OCI-LY3 (cell line): Measurements from ENCODE around the gene AP4S1.

Experiments used
- EZH2phosphoT487 ChIP-seq: fragments of 200-600 bp; shearing (Covaris generic); IDR thresholded peaks from 2 replicates; pipeline ENCODE4 v1.6.1; 2018; ENCODE audit warnings: antibody characterized with exemption, mixed run types, low read depth
- TF ChIP-seq, protein P1 (sequence below): fragments of 200-600, 300-600 bp; sonication (generic); IDR thresholded peaks from 2 replicates; pipeline ENCODE4 v1.5.1; 2014; ENCODE audit warnings: antibody characterized with exemption, low read length, low read depth

GRCh38 chr14:31078766-31079165, 53.3 kb downstream of the AP4S1 start:
- TF ChIP-seq, protein P1, sequence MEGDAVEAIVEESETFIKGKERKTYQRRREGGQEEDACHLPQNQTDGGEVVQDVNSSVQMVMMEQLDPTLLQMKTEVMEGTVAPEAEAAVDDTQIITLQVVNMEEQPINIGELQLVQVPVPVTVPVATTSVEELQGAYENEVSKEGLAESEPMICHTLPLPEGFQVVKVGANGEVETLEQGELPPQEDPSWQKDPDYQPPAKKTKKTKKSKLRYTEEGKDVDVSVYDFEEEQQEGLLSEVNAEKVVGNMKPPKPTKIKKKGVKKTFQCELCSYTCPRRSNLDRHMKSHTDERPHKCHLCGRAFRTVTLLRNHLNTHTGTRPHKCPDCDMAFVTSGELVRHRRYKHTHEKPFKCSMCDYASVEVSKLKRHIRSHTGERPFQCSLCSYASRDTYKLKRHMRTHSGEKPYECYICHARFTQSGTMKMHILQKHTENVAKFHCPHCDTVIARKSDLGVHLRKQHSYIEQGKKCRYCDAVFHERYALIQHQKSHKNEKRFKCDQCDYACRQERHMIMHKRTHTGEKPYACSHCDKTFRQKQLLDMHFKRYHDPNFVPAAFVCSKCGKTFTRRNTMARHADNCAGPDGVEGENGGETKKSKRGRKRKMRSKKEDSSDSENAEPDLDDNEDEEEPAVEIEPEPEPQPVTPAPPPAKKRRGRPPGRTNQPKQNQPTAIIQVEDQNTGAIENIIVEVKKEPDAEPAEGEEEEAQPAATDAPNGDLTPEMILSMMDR = no peak
- TF ChIP-seq EZH2phosphoT487 = no peak
